Endothelial cell of umbilical vein (primary cell): Measurements from ENCODE around the gene LRCH1. TPM values are rescaled to one million over a fixed set of nuclear protein-coding genes. Genes with fewer than 3 reads are reported as not detected.

Source experiments
- BruUV-seq: library from RNA; stranded (reverse); fragments of 400-500 nt; replicated peaks from 2 replicates; lab custom pipeline; 2021; lab: Mats Ljungman, UMichigan
- CTCF ChIA-PET: fragments of 300-600, 350-600 bp; sonication (Branson Sonifier 250); formaldehyde crosslinking; loops from one replicate; lab custom pipeline; 2021; ENCODE audit warnings: antibody characterized with exemption, inconsistent platforms; lab: Charles Lee
- POLR2A ChIA-PET: fragments of 300-600, 350-600 bp; sonication (Branson Sonifier 250); formaldehyde crosslinking; loops from one replicate; lab custom pipeline; 2021; ENCODE audit warnings: antibody characterized with exemption, inconsistent platforms; lab: Charles Lee
- DNase-seq: peaks from one replicate; pipeline ENCODE4 v3.0.0-alpha.2; 2011; ENCODE audit warnings: low read depth, low spot score
- FAIRE-seq: peaks from 2 replicates; lab custom pipeline; 2011; peaks lifted over from hg19 to GRCh38; lab: Jason Lieb, UNC
- H2AFZ ChIP-seq: 2 replicates; pipeline ENCODE4 v1.6.0; 2012; ENCODE audit warnings: low read depth, low read length, control low read depth, inconsistent platforms
- H3K27ac ChIP-seq: 2 replicates; pipeline ENCODE4 v1.5.1; 2011; ENCODE audit warnings: low read depth, mild to moderate bottlenecking, control low read depth, low read length, moderate library complexity; ENCODE audit not compliant: insufficient read depth
- H3K27me3 ChIP-seq, 2 experiments: 2 replicates each; pipeline versions ENCODE4 v1.6.0 to v1.6.1; 2011; ENCODE audit warnings: low read length in 2 of 2, mixed read lengths in 1 of 2; ENCODE audit not compliant: control insufficient read depth in 2 of 2, insufficient read depth in 2 of 2
- H3K36me3 ChIP-seq, 2 experiments: 2 replicates in 1 of 2; 3 replicates in 1 of 2; pipeline ENCODE4 v1.5.1; 2011; ENCODE audit warnings: low read length in 2 of 2, mild to moderate bottlenecking in 1 of 2, moderate library complexity in 1 of 2; ENCODE audit not compliant: control insufficient read depth in 2 of 2, insufficient read depth in 2 of 2; ENCODE audit errors: extremely low read depth in 1 of 2
- H3K4me1 ChIP-seq: 3 replicates; pipeline ENCODE4 v1.5.1; 2011; ENCODE audit warnings: mild to moderate bottlenecking, low read length; ENCODE audit not compliant: control insufficient read depth, insufficient read depth; ENCODE audit errors: extremely low read depth
- H3K4me2 ChIP-seq: 2 replicates; pipeline ENCODE4 v1.6.1; 2011; ENCODE audit warnings: low read length, control low read depth, mixed read lengths; ENCODE audit not compliant: insufficient read depth
- H3K4me3 ChIP-seq, 3 experiments: fragments of 200-600 bp in 1 of 3; sonication (generic), shearing (Covaris generic) in 1 of 3; replicated peaks in 1 of 3; 2 replicates each; pipeline ENCODE4 v1.5.1; 2011 to 2016; ENCODE audit warnings: control low read depth in 3 of 3, low read length in 3 of 3, mild to moderate bottlenecking in 2 of 3, inconsistent platforms in 1 of 3, low read depth in 1 of 3, moderate library complexity in 1 of 3; ENCODE audit not compliant: insufficient read depth in 1 of 3
- H3K79me2 ChIP-seq: 2 replicates; pipeline ENCODE4 v1.6.0; 2012; ENCODE audit warnings: low read length, inconsistent platforms; ENCODE audit not compliant: control insufficient read depth, insufficient read depth
- H3K9ac ChIP-seq: replicated peaks from 2 replicates; pipeline ENCODE3; 2011; ENCODE audit warnings: low read length, control low read depth; ENCODE audit not compliant: insufficient read depth; ENCODE audit errors: extremely low read depth
- H3K9me1 ChIP-seq: replicated peaks from 3 replicates; pipeline ENCODE4 v1.6.0; 2011; ENCODE audit warnings: mild to moderate bottlenecking, low read length; ENCODE audit not compliant: control insufficient read depth, insufficient read depth; ENCODE audit errors: extremely low read depth
- H3K9me3 ChIP-seq: replicated peaks from 2 replicates; pipeline ENCODE4 v1.5.1; 2012; ENCODE audit warnings: low read length, inconsistent platforms; ENCODE audit not compliant: control insufficient read depth, insufficient read depth
- H4K20me1 ChIP-seq: replicated peaks from 2 replicates; pipeline ENCODE3; 2011; ENCODE audit warnings: mild to moderate bottlenecking, low read length; ENCODE audit not compliant: control insufficient read depth, insufficient read depth; ENCODE audit errors: extremely low read depth
- CTCF ChIP-seq, 2 donors: IDR thresholded peaks; 1 replicate in 1 of 2; 2 replicates in 1 of 2; pipeline ENCODE4 v1.5.1; 2011; ENCODE audit warnings: low read length in 2 of 2, mild to moderate bottlenecking in 2 of 2, moderate library complexity in 2 of 2, control low read depth in 1 of 2, inconsistent platforms in 1 of 2, low read depth in 1 of 2; ENCODE audit not compliant: insufficient read depth in 1 of 2; ENCODE audit errors: extremely low read depth in 1 of 2
- EZH2 ChIP-seq: IDR thresholded peaks from 2 replicates; pipeline ENCODE4 v1.6.1; 2012; ENCODE audit warnings: borderline replicate concordance, low read depth, mild to moderate bottlenecking, moderate library complexity, low read length, inconsistent platforms; ENCODE audit not compliant: severe bottlenecking
- FOS ChIP-seq: IDR thresholded peaks from 2 replicates; pipeline ENCODE4 v1.6.1; 2011; ENCODE audit warnings: mild to moderate bottlenecking, low read length, moderate library complexity, borderline replicate concordance; ENCODE audit not compliant: insufficient read depth
- GATA2 ChIP-seq: IDR thresholded peaks from 2 replicates; pipeline ENCODE4 v1.7.0; 2011; ENCODE audit warnings: low read depth, mild to moderate bottlenecking, moderate library complexity, mixed read lengths, low read length; ENCODE audit not compliant: insufficient read length, insufficient read depth
- JUN ChIP-seq: IDR thresholded peaks from 2 replicates; pipeline ENCODE4 v1.6.1; 2011; ENCODE audit warnings: borderline replicate concordance, low read depth; ENCODE audit not compliant: insufficient read length, insufficient read depth
- MAX ChIP-seq: IDR thresholded peaks from 2 replicates; pipeline ENCODE4 v1.6.1; 2011; ENCODE audit not compliant: insufficient read depth, insufficient read length
- MYC ChIP-seq: IDR thresholded peaks from one replicate; pipeline ENCODE4 v1.6.1; 2011; ENCODE audit warnings: mild to moderate bottlenecking, low read depth, low read length
- POLR2A ChIP-seq: IDR thresholded peaks from 2 replicates; pipeline ENCODE4 v1.6.1; 2012; ENCODE audit warnings: low read depth, mild to moderate bottlenecking, control low read depth, low read length
- POLR2AphosphoS5 ChIP-seq: IDR thresholded peaks from 2 replicates; pipeline ENCODE4 v1.6.1; 2012; ENCODE audit warnings: low read depth, mild to moderate bottlenecking, control low read depth, low read length, moderate library complexity; ENCODE audit not compliant: insufficient read depth
- dilution Hi-C: fragments of 300-500 bp; cut with MboI; formaldehyde crosslinking; loops from one replicate; pipeline ENCODE4 v1.15.0; 2019; ENCODE audit warnings: low sequenced_read_pairs; ENCODE audit not compliant: extremely low pct_ligation_motif_present
- intact Hi-C: fragments of 100-400 bp; cut with micrococcal nuclease; formaldehyde crosslinking; loops from one replicate; pipeline ENCODE4 v1.10.0; 2022
- polyA plus RNA-seq, 4 experiments: library from polyadenylated mRNA; depleted of rRNA in 3 of 4; stranded (reverse) in 3 of 4; unstranded in 1 of 4; fragments of >200 nt; gene quantifications; 2 replicates each; pipeline versions ENCODE4 v1.2.1 to v1.2.3, GENCODE V29; 2011 to 2012; ENCODE audit warnings: missing spikeins in 1 of 4
- total RNA-seq: library from RNA; stranded (reverse); gene quantifications from 2 replicates; pipeline ENCODE4 v1.2.3, GENCODE V29; 2021

LRCH1 gene
- total and polyA plus RNA-seq, 2 donors (not counting 3 experiments of a cell fraction or from before 2014, with no cell fraction given), result 5.4 to 16.5 TPM

- DNase-seq, result peak; percentile 59
- H4K20me1 ChIP-seq, result no peaks in the 10 kb centered on the region
- no peak overlapping the region for H3K4me2 ChIP-seq
- POLR2A ChIA-PET, result no interaction called here
- no peak overlapping the region for H3K4me3 ChIP-seq
- CTCF ChIA-PET, result interaction anchor here (1.0 to 1.2 kb wide), 2 partner anchors 22 to 148 kb away, joined by 3 to 6 read pairs; no protein-coding TSS in a partner anchor
- no peaks in the 10 kb centered on the region for H3K79me2 ChIP-seq
- H3K36me3 ChIP-seq, result peaks cover 2 to 9% of the 10 kb centered on the region in 2 experiments
- H3K9ac ChIP-seq, result no peak overlapping the region
- TF ChIP-seq FOS (no peak), POLR2AphosphoS5 (no peak), JUN (no peak), MYC (no peak), CTCF (IDR thresholded peaks at IDR 0.05; ENCODE audit: extremely low read depth in 1 of 2, insufficient read depth in 1 of 2, low read depth in 1 of 2, low read length in 2 of 2) (no peak), EZH2 (no peak), GATA2 (no peak), MAX (no peak), POLR2A (no peak)
- no peak overlapping the region for H3K27ac ChIP-seq
- no peaks in the 10 kb centered on the region for H3K9me1 ChIP-seq
- H3K9me3 ChIP-seq, result no peaks in the 10 kb centered on the region
- dilution Hi-C loops, result no loop called here
- FAIRE-seq, result no peak
- intact Hi-C loops, result no loop called here
- no peaks in the 10 kb centered on the region for H3K4me1 ChIP-seq
- BruUV-seq, result no TSS peak
- no peak overlapping the region for H2AFZ ChIP-seq
- H3K27me3 ChIP-seq, result no peaks in the 10 kb centered on the region
Observed at GRCh38 chr13:46698910-46699460, 146.0 kb downstream of the LRCH1 start.
